SK-N-SH (cell line): ENCODE results near the gene GCN1.

ENCODE experiments used
- MXI1 ChIP-seq: IDR thresholded peaks from 2 replicates; pipeline ENCODE4 v1.6.1; 2012; ENCODE audit warnings: mild to moderate bottlenecking, low read depth, low read length, improper control_type of control experiment
- POLR2AphosphoS5 ChIP-seq: IDR thresholded peaks from 2 replicates; pipeline ENCODE4 v1.6.1; 2012; ENCODE audit warnings: low read depth, low read length
- SIN3A ChIP-seq: IDR thresholded peaks from 2 replicates; pipeline ENCODE4 v1.6.1; 2012; ENCODE audit warnings: low read depth, mild to moderate bottlenecking, low read length, moderate library complexity, borderline replicate concordance
- SMC3 ChIP-seq: IDR thresholded peaks from 2 replicates; pipeline ENCODE4 v1.6.1; 2012; ENCODE audit warnings: low read depth, low read length, improper control_type of control experiment
- TF ChIP-seq, protein P1 (sequence below): fragments of 200-600 bp; sonication (generic); IDR thresholded peaks from 2 replicates; pipeline ENCODE4 v1.6.1; 2017; ENCODE audit warnings: antibody characterized with exemption, mild to moderate bottlenecking, moderate library complexity

DNA sequence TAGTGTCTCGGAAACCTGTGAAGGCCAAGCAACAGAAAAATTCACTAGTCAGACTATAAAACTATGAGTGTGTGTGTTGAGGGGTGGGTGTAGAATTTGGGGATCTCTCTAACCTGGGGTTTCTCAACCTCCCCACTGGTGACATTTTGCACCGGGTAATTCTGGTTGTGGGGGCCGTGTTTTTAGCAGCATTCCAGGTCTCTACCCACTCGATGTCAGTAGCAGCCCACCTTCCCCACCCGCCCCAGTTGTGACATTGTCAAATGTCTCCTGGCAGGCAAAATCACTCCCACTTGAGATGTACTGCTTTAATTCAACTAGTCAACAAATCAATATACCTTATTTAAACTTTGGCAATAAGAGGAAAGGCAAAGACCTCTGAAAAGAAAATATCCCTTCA is 4.1 kb downstream of the GCN1 start:
- TF ChIP-seq POLR2AphosphoS5 (no peak), MXI1 (no peak), SMC3 (no peak), SIN3A (no peak)
- TF ChIP-seq, protein P1, sequence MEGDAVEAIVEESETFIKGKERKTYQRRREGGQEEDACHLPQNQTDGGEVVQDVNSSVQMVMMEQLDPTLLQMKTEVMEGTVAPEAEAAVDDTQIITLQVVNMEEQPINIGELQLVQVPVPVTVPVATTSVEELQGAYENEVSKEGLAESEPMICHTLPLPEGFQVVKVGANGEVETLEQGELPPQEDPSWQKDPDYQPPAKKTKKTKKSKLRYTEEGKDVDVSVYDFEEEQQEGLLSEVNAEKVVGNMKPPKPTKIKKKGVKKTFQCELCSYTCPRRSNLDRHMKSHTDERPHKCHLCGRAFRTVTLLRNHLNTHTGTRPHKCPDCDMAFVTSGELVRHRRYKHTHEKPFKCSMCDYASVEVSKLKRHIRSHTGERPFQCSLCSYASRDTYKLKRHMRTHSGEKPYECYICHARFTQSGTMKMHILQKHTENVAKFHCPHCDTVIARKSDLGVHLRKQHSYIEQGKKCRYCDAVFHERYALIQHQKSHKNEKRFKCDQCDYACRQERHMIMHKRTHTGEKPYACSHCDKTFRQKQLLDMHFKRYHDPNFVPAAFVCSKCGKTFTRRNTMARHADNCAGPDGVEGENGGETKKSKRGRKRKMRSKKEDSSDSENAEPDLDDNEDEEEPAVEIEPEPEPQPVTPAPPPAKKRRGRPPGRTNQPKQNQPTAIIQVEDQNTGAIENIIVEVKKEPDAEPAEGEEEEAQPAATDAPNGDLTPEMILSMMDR: no peak
